Fibroblast of the aortic adventitia (primary cell): Measurements from ENCODE around the gene CLNK. TPM values are rescaled to one million over a fixed set of nuclear protein-coding genes. Genes with fewer than 3 reads are reported as not detected.

Experiments
- DNase-seq: peaks from one replicate; pipeline ENCODE4 v3.0.0-alpha.2; 2010; ENCODE audit warnings: low read depth
- H3K4me3 ChIP-seq: 2 replicates; pipeline ENCODE4 v1.5.1; 2011; ENCODE audit warnings: low read depth, mild to moderate bottlenecking, control low read depth, low read length, moderate library complexity
- total RNA-seq: library from RNA; depleted of rRNA; stranded (reverse); fragments of >200 nt; gene quantifications from 2 replicates; pipeline ENCODE4 v1.2.3, GENCODE V29; 2012; ENCODE audit warnings: low replicate concordance
- TF ChIP-seq, protein P1 (sequence below): IDR thresholded peaks from 2 replicates; pipeline ENCODE4 v1.5.1; 2011; ENCODE audit warnings: mild to moderate bottlenecking, low read length, control low read depth, inconsistent platforms; ENCODE audit not compliant: insufficient read depth

Gene CLNK
- total RNA-seq, 1 donor: not detected

GRCh38 chr4:10438924-10439323 lies 245.6 kb downstream of the CLNK start:
- no peak for DNase-seq
- TF ChIP-seq, protein P1, sequence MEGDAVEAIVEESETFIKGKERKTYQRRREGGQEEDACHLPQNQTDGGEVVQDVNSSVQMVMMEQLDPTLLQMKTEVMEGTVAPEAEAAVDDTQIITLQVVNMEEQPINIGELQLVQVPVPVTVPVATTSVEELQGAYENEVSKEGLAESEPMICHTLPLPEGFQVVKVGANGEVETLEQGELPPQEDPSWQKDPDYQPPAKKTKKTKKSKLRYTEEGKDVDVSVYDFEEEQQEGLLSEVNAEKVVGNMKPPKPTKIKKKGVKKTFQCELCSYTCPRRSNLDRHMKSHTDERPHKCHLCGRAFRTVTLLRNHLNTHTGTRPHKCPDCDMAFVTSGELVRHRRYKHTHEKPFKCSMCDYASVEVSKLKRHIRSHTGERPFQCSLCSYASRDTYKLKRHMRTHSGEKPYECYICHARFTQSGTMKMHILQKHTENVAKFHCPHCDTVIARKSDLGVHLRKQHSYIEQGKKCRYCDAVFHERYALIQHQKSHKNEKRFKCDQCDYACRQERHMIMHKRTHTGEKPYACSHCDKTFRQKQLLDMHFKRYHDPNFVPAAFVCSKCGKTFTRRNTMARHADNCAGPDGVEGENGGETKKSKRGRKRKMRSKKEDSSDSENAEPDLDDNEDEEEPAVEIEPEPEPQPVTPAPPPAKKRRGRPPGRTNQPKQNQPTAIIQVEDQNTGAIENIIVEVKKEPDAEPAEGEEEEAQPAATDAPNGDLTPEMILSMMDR: no peak
- no peak overlapping the region for H3K4me3 ChIP-seq

GRCh38 chr4:10437735-10438134 lies 246.8 kb downstream of the CLNK start:
- DNase-seq: no peak
- no peak overlapping the region for H3K4me3 ChIP-seq
- TF ChIP-seq, protein P1: no peak

Other genes with a start within 250 kb of the CLNK start
- gene ZNF518B, start 227.3 kb downstream of the CLNK start, total RNA-seq: 15.0 and 31.4 TPM in 2 replicates